Prostate gland (tissue), 2 donors: Measurements from ENCODE around the gene PHACTR2. TPM values are rescaled to one million over a fixed set of nuclear protein-coding genes. Genes with fewer than 3 reads are reported as not detected.
"Not testable (repeated sequence)": the region's sequence is repeated elsewhere in the genome, so short reads cannot be mapped to it uniquely, and the experiment has no call there.

Source experiments
- DNase-seq: peaks from one replicate; pipeline ENCODE4 v3.0.0-alpha.2; 2019; ENCODE audit warnings: low spot score
- H3K27ac ChIP-seq, 2 donors: fragments of 200-600 bp; sonication (generic); 2 replicates each; pipeline ENCODE4 v1.5.1; 2017 to 2019
- H3K27me3 ChIP-seq: fragments of 200-600 bp; sonication (generic); replicated peaks from 2 replicates; pipeline ENCODE4 v1.5.1; 2019; ENCODE audit not compliant: insufficient read depth
- H3K36me3 ChIP-seq, 2 donors: fragments of 200-600 bp; sonication (generic); 1 replicate in 1 of 2; 2 replicates in 1 of 2; pipeline versions ENCODE4 v1.5.1 to v1.8.1; 2017 to 2019
- H3K4me1 ChIP-seq: fragments of 200-600 bp; sonication (generic); replicated peaks from 2 replicates; pipeline ENCODE4 v1.5.1; 2019
- H3K4me3 ChIP-seq, 2 donors: fragments of 200-600 bp; sonication (generic); 2 replicates each; pipeline ENCODE4 v1.5.1; 2017 to 2019
- H3K9me3 ChIP-seq: fragments of 200-600 bp; sonication (generic); 2 replicates; pipeline ENCODE4 v1.5.1; 2017
- POLR2A ChIP-seq: fragments of 450-650 bp; IDR thresholded peaks from one replicate; pipeline ENCODE4 v1.6.1; 2016; ENCODE audit warnings: antibody characterized with exemption, mild to moderate bottlenecking
- POLR2AphosphoS5 ChIP-seq: sonication (generic); formaldehyde crosslinking; IDR thresholded peaks from one replicate; pipeline ENCODE4 v1.6.1; 2017; ENCODE audit warnings: antibody characterized with exemption
- WGBS: methylation state at CpG from one replicate; pipeline ENCODE4 v1.1.5; 2018; 5-methylcytosine and 5-hydroxymethylcytosine counted together
- intact Hi-C: fragments of 100-400 bp; cut with DNase I; formaldehyde crosslinking; loops from one replicate; pipeline ENCODE4 v1.14.2; 2022
- total RNA-seq, 2 donors: library from RNA; depleted of rRNA; stranded (reverse); fragments of >200 nt; gene quantifications; one replicate each; pipeline ENCODE4 v1.1.0, GENCODE V29; 2016
- TF ChIP-seq, protein P1 (sequence below), 4 experiments: fragments of 200-600 bp in 2 of 4; fragments of 450-650 bp in 2 of 4; sonication (generic) in 2 of 4; IDR thresholded peaks; 1 replicate in 3 of 4; 2 replicates in 1 of 4; pipeline ENCODE4 v1.5.1; 2016 to 2019; ENCODE audit warnings: antibody characterized with exemption in 4 of 4, mild to moderate bottlenecking in 2 of 4, moderate library complexity in 2 of 4

PHACTR2 gene
- total RNA-seq, 2 donors from 2014 or later, result 41.4 to 108 TPM

DNA sequence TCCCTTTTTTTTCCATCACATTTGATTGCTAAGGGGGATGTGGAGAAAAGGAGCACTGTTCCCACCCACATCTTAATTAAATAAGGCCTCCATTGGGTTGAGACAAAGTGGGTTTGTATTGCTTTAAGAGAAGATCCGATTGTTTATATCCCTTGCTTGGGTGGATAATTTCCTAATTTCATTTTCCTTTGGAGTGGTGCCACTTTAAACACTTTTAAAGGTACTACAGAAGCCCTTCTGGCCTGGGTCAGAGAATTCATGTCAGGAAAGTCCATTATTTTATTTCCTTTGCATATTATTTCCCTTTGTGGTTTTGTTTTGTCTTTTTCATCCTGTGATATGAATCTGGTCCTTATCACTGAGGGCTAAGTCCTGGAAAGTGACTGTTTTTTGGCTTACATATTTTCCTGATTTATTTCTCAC, 56.9 kb downstream of the PHACTR2 start:
- intact Hi-C loops, result no loop called here
- Histone ChIP-seq H3K9me3 (no peaks in the 10 kb centered on the region), H3K36me3 (no peaks in the 10 kb centered on the region), H3K4me1 (no peaks in the 10 kb centered on the region), H3K27ac (peak overlapping the region in 1 of 2 donors; percentile 4), H3K4me3 (no peak overlapping the region), H3K27me3 (no peaks in the 10 kb centered on the region)
- no peak for DNase-seq
- peak; percentile 10 for TF ChIP-seq POLR2AphosphoS5
- TF ChIP-seq, protein P1, sequence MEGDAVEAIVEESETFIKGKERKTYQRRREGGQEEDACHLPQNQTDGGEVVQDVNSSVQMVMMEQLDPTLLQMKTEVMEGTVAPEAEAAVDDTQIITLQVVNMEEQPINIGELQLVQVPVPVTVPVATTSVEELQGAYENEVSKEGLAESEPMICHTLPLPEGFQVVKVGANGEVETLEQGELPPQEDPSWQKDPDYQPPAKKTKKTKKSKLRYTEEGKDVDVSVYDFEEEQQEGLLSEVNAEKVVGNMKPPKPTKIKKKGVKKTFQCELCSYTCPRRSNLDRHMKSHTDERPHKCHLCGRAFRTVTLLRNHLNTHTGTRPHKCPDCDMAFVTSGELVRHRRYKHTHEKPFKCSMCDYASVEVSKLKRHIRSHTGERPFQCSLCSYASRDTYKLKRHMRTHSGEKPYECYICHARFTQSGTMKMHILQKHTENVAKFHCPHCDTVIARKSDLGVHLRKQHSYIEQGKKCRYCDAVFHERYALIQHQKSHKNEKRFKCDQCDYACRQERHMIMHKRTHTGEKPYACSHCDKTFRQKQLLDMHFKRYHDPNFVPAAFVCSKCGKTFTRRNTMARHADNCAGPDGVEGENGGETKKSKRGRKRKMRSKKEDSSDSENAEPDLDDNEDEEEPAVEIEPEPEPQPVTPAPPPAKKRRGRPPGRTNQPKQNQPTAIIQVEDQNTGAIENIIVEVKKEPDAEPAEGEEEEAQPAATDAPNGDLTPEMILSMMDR (IDR thresholded peaks at IDR 0.05), result no peak
- WGBS, result 0% methylated on average over 1 of the region's 1 CpG

GRCh38 chr6:143738072-143738690, 60.4 kb downstream of the PHACTR2 start:
- H3K27me3 ChIP-seq, H3K4me3 ChIP-seq, DNase-seq, H3K4me1 ChIP-seq, intact Hi-C loops, H3K27ac ChIP-seq, H3K36me3 ChIP-seq, H3K9me3 ChIP-seq: not testable (repeated sequence)
- WGBS, result 87% methylated on average over 12 of the region's 12 CpGs

DNA sequence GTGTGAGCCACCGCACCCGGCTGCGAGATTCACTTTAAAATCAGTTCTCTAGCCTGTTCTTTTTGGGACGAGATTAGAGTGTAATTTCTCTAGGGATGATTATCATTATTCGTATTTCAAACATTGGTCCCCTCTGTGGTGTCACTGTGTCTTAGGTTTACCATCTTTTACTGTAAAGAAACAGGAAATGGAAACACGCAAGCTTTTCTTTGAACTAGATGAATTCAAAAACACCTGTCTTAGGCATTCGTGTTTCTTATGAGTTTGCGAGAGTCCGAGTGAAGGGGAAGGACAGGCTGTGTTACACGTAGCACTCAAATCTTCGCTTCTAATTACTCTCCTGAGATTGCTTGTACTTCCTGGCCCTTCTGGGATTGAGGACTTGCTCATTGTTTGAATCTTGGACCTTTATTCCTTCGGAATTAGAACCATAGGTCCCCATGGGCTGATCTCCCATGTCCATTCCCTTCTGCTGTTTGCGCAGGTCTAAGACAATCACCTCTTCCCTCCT, 61.6 kb downstream of the PHACTR2 start:
- H3K9me3 ChIP-seq, result no peaks in the 10 kb centered on the region
- no peaks in the 10 kb centered on the region for H3K36me3 ChIP-seq
- no peak for DNase-seq
- TF ChIP-seq POLR2A, result no peak
- TF ChIP-seq, protein P1 (IDR thresholded peaks at IDR 0.05), result no peak
- no peak for TF ChIP-seq POLR2AphosphoS5
- intact Hi-C loops, result no loop called here
- H3K4me3 ChIP-seq, result no peak overlapping the region
- no peak overlapping the region for H3K27ac ChIP-seq
- H3K4me1 ChIP-seq, result peaks cover 4% of the 10 kb centered on the region
- H3K27me3 ChIP-seq, result no peaks in the 10 kb centered on the region
- WGBS, result 90% methylated on average over 13 of the region's 13 CpGs

DNA sequence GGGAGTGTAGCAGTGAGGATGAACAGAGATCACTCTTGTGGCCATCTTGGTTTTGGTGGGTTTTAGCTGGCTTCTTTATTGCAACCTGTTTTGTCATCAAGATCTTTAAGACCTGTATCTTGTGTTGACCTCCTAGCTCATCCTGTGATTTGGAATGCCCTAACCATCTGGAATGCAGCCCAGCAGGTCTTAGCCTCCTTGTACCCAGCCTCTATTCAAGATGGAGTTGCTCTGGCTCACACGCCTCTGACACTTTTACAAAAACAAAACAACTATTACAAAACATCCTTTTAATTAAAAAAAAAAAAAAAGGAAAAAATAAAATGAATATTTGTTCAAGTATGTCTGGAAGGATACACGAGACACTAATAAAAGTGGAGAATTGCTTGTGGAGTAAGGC, 62.4 kb downstream of the PHACTR2 start:
- no peaks in the 10 kb centered on the region for H3K9me3 ChIP-seq
- H3K4me1 ChIP-seq, result peaks cover 11% of the 10 kb centered on the region
- 87% methylated on average over 2 of the region's 2 CpGs for WGBS
- intact Hi-C loops, result loop anchor here (5.0 kb wide), 1 partner anchor 38 kb away; no protein-coding TSS in a partner anchor
- DNase-seq, result no peak
- TF ChIP-seq POLR2A, result no peak
- TF ChIP-seq, protein P1 (IDR thresholded peaks at IDR 0.05), result no peak
- no peaks in the 10 kb centered on the region for H3K36me3 ChIP-seq
- no peak overlapping the region for H3K4me3 ChIP-seq
- H3K27ac ChIP-seq, result no peak overlapping the region
- no peaks in the 10 kb centered on the region for H3K27me3 ChIP-seq

DNA sequence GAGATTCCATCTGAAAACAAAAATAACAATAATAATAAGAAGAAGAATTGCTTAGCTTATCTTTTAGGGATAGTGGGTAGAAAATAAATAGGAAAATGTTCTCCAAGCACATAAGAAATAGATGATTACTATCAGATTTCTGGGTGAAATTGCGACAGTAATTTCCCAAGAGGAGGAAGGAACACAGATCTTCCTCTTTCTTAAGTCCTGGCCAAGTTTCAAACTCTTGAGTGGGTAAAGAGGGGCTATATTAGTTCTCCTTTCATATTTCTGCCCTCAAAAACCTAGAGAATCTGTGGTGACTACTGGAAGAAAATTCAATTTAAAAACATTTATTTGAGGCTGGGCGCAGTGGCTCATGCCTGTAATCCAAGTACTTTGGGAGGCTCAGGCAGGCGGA, 63.7 kb downstream of the PHACTR2 start:
- intact Hi-C loops, result loop anchor here (5.0 kb wide), 1 partner anchor 39 kb away; no protein-coding TSS in a partner anchor
- H3K27ac ChIP-seq, result no peak overlapping the region
- no peaks in the 10 kb centered on the region for H3K36me3 ChIP-seq
- DNase-seq, result no peak
- no peak overlapping the region for H3K4me3 ChIP-seq
- H3K4me1 ChIP-seq, result peaks cover 14% of the 10 kb centered on the region
- TF ChIP-seq, protein P1 (IDR thresholded peaks at IDR 0.05), result no peak
- TF ChIP-seq POLR2AphosphoS5, result no peak
- TF ChIP-seq POLR2A, result no peak
- no peaks in the 10 kb centered on the region for H3K27me3 ChIP-seq
- no peaks in the 10 kb centered on the region for H3K9me3 ChIP-seq
- WGBS, result 88% methylated on average over 3 of the region's 3 CpGs
